ENCODE results near the gene ZNF556. TPM values are rescaled to one million over a fixed set of nuclear protein-coding genes. Genes with fewer than 3 reads are reported as not detected.

The ZNF556 gene
- polyA plus RNA-seq, 2 of the 4 experiments (the other 2 are of a cell fraction), result not detected

DNA sequence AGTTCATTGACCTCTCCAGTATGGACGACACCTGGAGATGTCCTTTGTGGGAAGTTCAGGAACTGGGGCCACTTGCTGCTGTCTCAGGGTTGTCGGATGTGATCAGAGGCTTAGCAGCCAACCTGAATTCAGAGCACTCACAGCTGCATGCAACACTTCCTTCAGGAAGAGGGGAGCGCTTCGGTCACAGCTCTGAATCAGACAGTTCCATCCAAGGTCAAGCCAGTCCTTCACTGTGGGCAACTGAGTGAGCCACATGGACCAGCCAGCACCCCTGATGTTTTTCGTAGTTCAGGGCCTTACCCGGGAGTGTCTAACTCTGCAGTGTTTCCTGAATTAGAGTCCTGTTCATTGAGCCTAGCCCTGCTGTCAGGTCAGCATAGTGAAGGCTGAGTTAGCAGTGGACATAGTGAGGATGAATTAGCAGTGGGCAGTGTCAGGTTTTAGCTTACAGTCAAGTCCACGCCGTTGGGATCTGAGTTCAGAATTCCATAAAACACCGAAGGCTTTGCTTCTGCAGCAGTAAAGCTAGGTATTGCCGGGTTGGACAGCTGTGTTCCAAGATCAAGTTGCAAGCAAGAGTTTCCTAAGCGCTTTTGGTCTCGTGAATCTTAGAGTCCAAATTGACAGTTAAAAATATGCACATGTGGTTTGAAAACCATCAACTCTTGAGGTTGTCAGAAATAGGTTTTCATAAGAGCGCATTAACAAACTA is 20.8 kb upstream of the ZNF556 start:
- no peak overlapping the region for H3K27ac ChIP-seq
- H3K4me1 ChIP-seq, result no peaks in the 10 kb centered on the region
- H3K4me3 ChIP-seq, result no peak overlapping the region
- DNase-seq (ENCODE audit: low read depth in 1 of 2, low spot score in 1 of 2) (no peak), ATAC-seq (no peak), FAIRE-seq (no peak)
- ChIA-PET POLR2A (no interaction called here), CTCF (no interaction called here)
- no peak overlapping the region for H3K4me2 ChIP-seq
- 77% methylated on average over 11 of the region's 13 CpGs for WGBS (ENCODE audit: missing lambda C conversion rate)
- TF ChIP-seq KDM1A (IDR thresholded peaks at IDR 0.05; ENCODE audit: low read depth) (no peak), NFE2L2 (conservative IDR thresholded peaks at IDR 0.05; ENCODE audit: low read length) (no peak), RFX5 (IDR thresholded peaks at IDR 0.05) (no peak), KDM5A (IDR thresholded peaks at IDR 0.05) (no peak), TP53 (CRISPR knock-in tag; IDR thresholded peaks at IDR 0.05) (no peak), ZFP36 (IDR thresholded peaks at IDR 0.05; ENCODE audit: borderline replicate concordance, partially characterized antibody) (no peak), MAFK (IDR thresholded peaks at IDR 0.05; ENCODE audit: partially characterized antibody) (no peak), MYC (IDR thresholded peaks at IDR 0.05; ENCODE audit: borderline replicate concordance, low read length) (no peak), JUN (IDR thresholded peaks at IDR 0.05) (no peak), ESRRA (IDR thresholded peaks at IDR 0.05; ENCODE audit: borderline replicate concordance, low read length) (no peak)
- peaks cover 51% of the 10 kb centered on the region for H3K9me3 ChIP-seq

DNA sequence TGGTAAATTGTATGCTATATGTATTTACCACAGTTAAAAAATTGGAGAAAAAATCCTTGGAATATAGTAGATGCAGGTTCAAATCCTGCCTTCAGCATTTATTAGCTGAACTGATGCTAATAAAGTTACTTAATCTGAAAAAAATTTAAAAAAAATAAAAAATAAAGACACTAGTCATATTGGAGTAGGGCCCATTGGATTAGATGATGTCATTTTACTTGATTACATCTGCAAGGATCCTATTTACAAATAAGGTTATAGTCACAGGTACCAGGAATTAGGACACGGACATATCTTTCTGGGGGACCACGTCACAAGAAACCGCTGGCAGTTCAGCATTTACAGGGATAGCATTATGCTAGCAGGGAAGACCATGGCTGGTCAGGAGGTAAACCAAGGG is 19.6 kb upstream of the ZNF556 start:
- CTCF ChIA-PET, result interaction anchor here (0.6 kb wide), 1 partner anchor 76 kb away, joined by 4 read pairs; no protein-coding TSS in a partner anchor
- no peaks in the 10 kb centered on the region for H3K4me1 ChIP-seq
- POLR2A ChIA-PET, result no interaction called here
- H3K4me3 ChIP-seq, result no peak overlapping the region
- no peak overlapping the region for H3K4me2 ChIP-seq
- no peak for DNase-seq (ENCODE audit: low read depth in 1 of 2, low spot score in 1 of 2)
- TF ChIP-seq NR3C1 (IDR thresholded peaks at IDR 0.05) (no peak), MAZ (IDR thresholded peaks at IDR 0.05; ENCODE audit: borderline replicate concordance, low read depth, low read length) (no peak), GATA3 (IDR thresholded peaks at IDR 0.05; ENCODE audit: borderline replicate concordance) (no peak), EP300 (IDR thresholded peaks at IDR 0.05) (no peak), MYC (IDR thresholded peaks at IDR 0.05; ENCODE audit: borderline replicate concordance, low read length) (no peak), PHF8 (IDR thresholded peaks at IDR 0.05; ENCODE audit: borderline replicate concordance, low read depth) (no peak), TP53 (CRISPR knock-in tag; IDR thresholded peaks at IDR 0.05) (no peak), ELK1 (IDR thresholded peaks at IDR 0.05; ENCODE audit: low read depth, low read length) (no peak), ATOH8 (CRISPR knock-in tag; IDR thresholded peaks at IDR 0.05; ENCODE audit: low read depth) (no peak), CHD4 (IDR thresholded peaks at IDR 0.05; ENCODE audit: borderline replicate concordance) (no peak), TFCP2L1 (CRISPR knock-in tag; IDR thresholded peaks at IDR 0.05) (no peak), RNF2 (IDR thresholded peaks at IDR 0.05; ENCODE audit: borderline replicate concordance, low read depth) (no peak), USF2 (IDR thresholded peaks at IDR 0.05) (no peak), EHMT2 (IDR thresholded peaks at IDR 0.05; ENCODE audit: low read depth) (no peak), HEYL (CRISPR knock-in tag; IDR thresholded peaks at IDR 0.05) (no peak), RAD21 (conservative IDR thresholded peaks at IDR 0.05 in 1 of 2, IDR thresholded peaks at IDR 0.05 in 1 of 2) (no peak)
- TF ChIP-seq, protein P1, sequence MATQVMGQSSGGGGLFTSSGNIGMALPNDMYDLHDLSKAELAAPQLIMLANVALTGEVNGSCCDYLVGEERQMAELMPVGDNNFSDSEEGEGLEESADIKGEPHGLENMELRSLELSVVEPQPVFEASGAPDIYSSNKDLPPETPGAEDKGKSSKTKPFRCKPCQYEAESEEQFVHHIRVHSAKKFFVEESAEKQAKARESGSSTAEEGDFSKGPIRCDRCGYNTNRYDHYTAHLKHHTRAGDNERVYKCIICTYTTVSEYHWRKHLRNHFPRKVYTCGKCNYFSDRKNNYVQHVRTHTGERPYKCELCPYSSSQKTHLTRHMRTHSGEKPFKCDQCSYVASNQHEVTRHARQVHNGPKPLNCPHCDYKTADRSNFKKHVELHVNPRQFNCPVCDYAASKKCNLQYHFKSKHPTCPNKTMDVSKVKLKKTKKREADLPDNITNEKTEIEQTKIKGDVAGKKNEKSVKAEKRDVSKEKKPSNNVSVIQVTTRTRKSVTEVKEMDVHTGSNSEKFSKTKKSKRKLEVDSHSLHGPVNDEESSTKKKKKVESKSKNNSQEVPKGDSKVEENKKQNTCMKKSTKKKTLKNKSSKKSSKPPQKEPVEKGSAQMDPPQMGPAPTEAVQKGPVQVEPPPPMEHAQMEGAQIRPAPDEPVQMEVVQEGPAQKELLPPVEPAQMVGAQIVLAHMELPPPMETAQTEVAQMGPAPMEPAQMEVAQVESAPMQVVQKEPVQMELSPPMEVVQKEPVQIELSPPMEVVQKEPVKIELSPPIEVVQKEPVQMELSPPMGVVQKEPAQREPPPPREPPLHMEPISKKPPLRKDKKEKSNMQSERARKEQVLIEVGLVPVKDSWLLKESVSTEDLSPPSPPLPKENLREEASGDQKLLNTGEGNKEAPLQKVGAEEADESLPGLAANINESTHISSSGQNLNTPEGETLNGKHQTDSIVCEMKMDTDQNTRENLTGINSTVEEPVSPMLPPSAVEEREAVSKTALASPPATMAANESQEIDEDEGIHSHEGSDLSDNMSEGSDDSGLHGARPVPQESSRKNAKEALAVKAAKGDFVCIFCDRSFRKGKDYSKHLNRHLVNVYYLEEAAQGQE (IDR thresholded peaks at IDR 0.05), result no peak
- TF ChIP-seq, protein P2, sequence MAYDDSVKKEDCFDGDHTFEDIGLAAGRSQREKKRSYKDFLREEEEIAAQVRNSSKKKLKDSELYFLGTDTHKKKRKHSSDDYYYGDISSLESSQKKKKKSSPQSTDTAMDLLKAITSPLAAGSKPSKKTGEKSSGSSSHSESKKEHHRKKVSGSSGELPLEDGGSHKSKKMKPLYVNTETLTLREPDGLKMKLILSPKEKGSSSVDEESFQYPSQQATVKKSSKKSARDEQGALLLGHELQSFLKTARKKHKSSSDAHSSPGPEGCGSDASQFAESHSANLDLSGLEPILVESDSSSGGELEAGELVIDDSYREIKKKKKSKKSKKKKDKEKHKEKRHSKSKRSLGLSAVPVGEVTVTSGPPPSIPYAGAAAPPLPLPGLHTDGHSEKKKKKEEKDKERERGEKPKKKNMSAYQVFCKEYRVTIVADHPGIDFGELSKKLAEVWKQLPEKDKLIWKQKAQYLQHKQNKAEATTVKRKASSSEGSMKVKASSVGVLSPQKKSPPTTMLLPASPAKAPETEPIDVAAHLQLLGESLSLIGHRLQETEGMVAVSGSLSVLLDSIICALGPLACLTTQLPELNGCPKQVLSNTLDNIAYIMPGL (CRISPR knock-in tag; IDR thresholded peaks at IDR 0.05; ENCODE audit: borderline replicate concordance), result no peak
- no peak for FAIRE-seq
- 85% methylated on average over 3 of the region's 3 CpGs for WGBS (ENCODE audit: missing lambda C conversion rate)
- peaks cover 62% of the 10 kb centered on the region for H3K9me3 ChIP-seq
- no peak for ATAC-seq
- no peak overlapping the region for H3K27ac ChIP-seq

All from A549 (cell line).